HepG2 (cell line): ENCODE measurements around the gene ZNF618. TPM values are rescaled to one million over a fixed set of nuclear protein-coding genes. Genes with fewer than 3 reads are reported as not detected.

Experiments used
- ATAC-seq: fragments of 200-7000 bp; cut with Tn5 transposase; 3 replicates; pipeline ENCODE4 v1.9.1; 2020; ENCODE audit warnings: mild to moderate bottlenecking, moderate library complexity
- BruUV-seq: library from RNA; stranded (reverse); fragments of 400-500 nt; replicated peaks from 2 replicates; lab custom pipeline; 2021; lab: Mats Ljungman, UMichigan
- CTCF ChIA-PET: fragments of 300-600 bp; formaldehyde crosslinking; extraction: SDS; loops from one replicate; lab custom pipeline; 2021; ENCODE audit warnings: low total read pairs, inconsistent platforms, low intra/inter-chr PET ratio; lab: Yijun Ruan, JAX
- POLR2A ChIA-PET: fragments of 350-600 bp; sonication (Branson Sonifier 250); formaldehyde crosslinking; loops from one replicate; lab custom pipeline; 2020; ENCODE audit warnings: antibody characterized with exemption, inconsistent platforms; lab: Yijun Ruan, JAX
- DNase-seq: peaks from one replicate; pipeline ENCODE4 v3.0.0-alpha.2; 2015; ENCODE audit warnings: low spot score
- FAIRE-seq: peaks from 3 replicates; lab custom pipeline; 2011; peaks lifted over from hg19 to GRCh38; lab: Jason Lieb, UNC
- H2AFZ ChIP-seq: one replicate; pipeline ENCODE4 v1.6.1; 2011; ENCODE audit warnings: low read length, inconsistent platforms
- H3K27ac ChIP-seq: fragments of 300-600 bp; 3 replicates; pipeline ENCODE4 v1.8.0; 2011; ENCODE audit warnings: mixed run types, mild to moderate bottlenecking, mixed read lengths, low read length, inconsistent platforms; ENCODE audit not compliant: insufficient read depth; ENCODE audit errors: extremely low read length
- H3K27me3 ChIP-seq, 2 experiments: fragments of 200-600 bp in 1 of 2; 2 replicates in 1 of 2; 3 replicates in 1 of 2; pipeline versions ENCODE4 v1.6.0 to v1.8.0; 2011; ENCODE audit warnings: low read length in 2 of 2, mild to moderate bottlenecking in 2 of 2, moderate library complexity in 2 of 2, inconsistent platforms in 1 of 2; ENCODE audit not compliant: insufficient read depth in 2 of 2, control insufficient read depth in 1 of 2
- H3K36me3 ChIP-seq, 2 experiments: fragments of 200-600 bp in 1 of 2; replicated peaks in 1 of 2; 2 replicates in 1 of 2; 3 replicates in 1 of 2; pipeline versions ENCODE4 v1.5.1 to v1.8.0; 2011; ENCODE audit warnings: low read length in 2 of 2, inconsistent platforms in 1 of 2; ENCODE audit not compliant: insufficient read depth in 2 of 2, control insufficient read depth in 1 of 2
- H3K4me1 ChIP-seq: 2 replicates; pipeline ENCODE4 v1.5.1; 2012; ENCODE audit warnings: low read length, inconsistent platforms; ENCODE audit not compliant: insufficient read depth
- H3K4me2 ChIP-seq: 2 replicates; pipeline ENCODE4 v1.6.0; 2011; ENCODE audit warnings: low read depth, low read length, inconsistent platforms
- H3K4me3 ChIP-seq, 3 experiments: fragments of 200-600 bp in 1 of 3; sonication (generic), shearing (Covaris generic) in 1 of 3; replicated peaks in 1 of 3; 2 replicates each; pipeline ENCODE4 v1.5.1; 2011 to 2016; ENCODE audit warnings: low read length in 3 of 3, inconsistent platforms in 2 of 3, low read depth in 2 of 3, mild to moderate bottlenecking in 2 of 3, control low read depth in 1 of 3, mixed read lengths in 1 of 3; ENCODE audit not compliant: insufficient read depth in 1 of 3
- H3K79me2 ChIP-seq: one replicate; pipeline ENCODE4 v1.6.1; 2011; ENCODE audit warnings: low read length, inconsistent platforms; ENCODE audit not compliant: insufficient read depth
- H3K9ac ChIP-seq: 2 replicates; pipeline ENCODE4 v1.6.0; 2011; ENCODE audit warnings: mild to moderate bottlenecking, low read depth, low read length, inconsistent platforms; ENCODE audit not compliant: insufficient read depth
- H3K9me3 ChIP-seq: 2 replicates; pipeline ENCODE4 v1.5.1; 2012; ENCODE audit warnings: mild to moderate bottlenecking, low read length
- H4K20me1 ChIP-seq: 2 replicates; pipeline ENCODE4 v1.6.0; 2011; ENCODE audit warnings: inconsistent platforms, mild to moderate bottlenecking, low read length, moderate library complexity; ENCODE audit not compliant: insufficient read depth
- HNF1A ChIP-seq, 2 experiments: sonication (generic) in 1 of 2; formaldehyde crosslinking in 1 of 2; IDR thresholded peaks; 2 replicates each; pipeline versions ENCODE4 v1.4.0 to v1.6.1; 2016 to 2020; ENCODE audit warnings: borderline replicate concordance in 1 of 2, low read depth in 1 of 2, mild to moderate bottlenecking in 1 of 2, missing genetic modification reagents in 1 of 2
- IRF1 ChIP-seq: sonication (generic); formaldehyde crosslinking; IDR thresholded peaks from 2 replicates; pipeline ENCODE4 v1.4.0; 2020; ENCODE audit warnings: low read depth, mild to moderate bottlenecking, missing genetic modification reagents
- KDM5B ChIP-seq: sonication (generic); formaldehyde crosslinking; IDR thresholded peaks from 2 replicates; pipeline ENCODE4 v1.4.0; 2020; ENCODE audit warnings: missing genetic modification reagents, mild to moderate bottlenecking, borderline replicate concordance
- MAFK ChIP-seq, 2 experiments: IDR thresholded peaks in 1 of 2; conservative IDR thresholded peaks in 1 of 2; 2 replicates each; pipeline ENCODE4 v1.6.1; 2011; ENCODE audit warnings: improper control_type of control experiment in 2 of 2, low read length in 2 of 2
- NCOA1 ChIP-seq: sonication (generic); formaldehyde crosslinking; IDR thresholded peaks from 2 replicates; pipeline ENCODE4 v1.9.0; 2021; ENCODE audit warnings: missing genetic modification reagents
- PCBP2 ChIP-seq: fragments of 200-400 bp; formaldehyde crosslinking; optimal IDR thresholded peaks from 2 replicates; pipeline ENCODE3; 2018; ENCODE audit warnings: low read length, low read depth; ENCODE audit not compliant: poor library complexity, severe bottlenecking
- SALL2 ChIP-seq: sonication (generic); formaldehyde crosslinking; IDR thresholded peaks from 2 replicates; pipeline ENCODE4 v1.8.1; 2023; ENCODE audit warnings: mild to moderate bottlenecking, missing genetic modification reagents, inconsistent platforms
- ZNF10 ChIP-seq: sonication (generic); formaldehyde crosslinking; IDR thresholded peaks from 2 replicates; pipeline ENCODE4 v1.4.0; 2020; ENCODE audit warnings: mild to moderate bottlenecking, low read depth, missing genetic modification reagents, borderline replicate concordance
- ZNF674 ChIP-seq: sonication (generic); formaldehyde crosslinking; IDR thresholded peaks from 2 replicates; pipeline ENCODE4 v1.5.0; 2020; ENCODE audit warnings: low read depth, mild to moderate bottlenecking, missing genetic modification reagents
- ZSCAN5A ChIP-seq: sonication (generic); formaldehyde crosslinking; IDR thresholded peaks from 2 replicates; pipeline ENCODE4 v1.8.0; 2022; ENCODE audit warnings: mild to moderate bottlenecking, missing genetic modification reagents, borderline replicate concordance
- WGBS: methylation state at CpG from one replicate; pipeline ENCODE4 v1.1.6; 2017; ENCODE audit warnings: low lambda C conversion rate; 5-methylcytosine and 5-hydroxymethylcytosine counted together
- in situ Hi-C: cut with HindIII; loops from 2 replicates; pipeline ENCODE4 v1.10.0; 2017; ENCODE audit warnings: low pct_unique_long_range_greater_than_20kb; ENCODE audit not compliant: extremely low pct_ligation_motif_present
- intact Hi-C: fragments of 100-400 bp; cut with micrococcal nuclease; formaldehyde crosslinking; loops from one replicate; pipeline ENCODE4 v1.10.0; 2022; ENCODE audit not compliant: unreplicated experiment
- polyA plus RNA-seq, 8 experiments: library from polyadenylated mRNA; depleted of rRNA in 3 of 8; stranded (reverse) in 7 of 8; unstranded in 1 of 8; fragments of >200 nt; fragmentation: Illumina TruSeq in 4 of 8; extraction: Trizol in 4 of 8; gene quantifications; 2 replicates each; pipeline versions ENCODE4 v1.2.1 to v1.2.3, GENCODE V29; 2011 to 2016; ENCODE audit warnings: low read depth in 4 of 8, missing spikeins in 1 of 8, mixed read lengths in 1 of 8; ENCODE audit not compliant: insufficient read depth in 1 of 8
- total RNA-seq, 5 experiments: library from RNA; depleted of rRNA; stranded (reverse); fragments of >200 nt; fragmentation: Illumina TruSeq; extraction: Trizol; gene quantifications; 2 replicates each; pipeline ENCODE4 v1.2.3, GENCODE V29; 2016; ENCODE audit warnings: low read depth in 1 of 5

ZNF618 gene
- total and polyA plus RNA-seq, 2 of the 13 experiments (the other 11 are each of a cell fraction or from before 2014, with no cell fraction given): 0.07 TPM

GRCh38 chr9:113946496-113947115 lies 70.5 kb downstream of the ZNF618 start:
- POLR2A ChIA-PET: no interaction called here
- TF ChIP-seq KDM5B (CRISPR knock-in tag) (no peak), ZSCAN5A (CRISPR knock-in tag) (no peak), IRF1 (CRISPR knock-in tag) (no peak), SALL2 (CRISPR knock-in tag) (no peak), ZNF674 (no peak), HNF1A (IDR thresholded peaks at IDR 0.05; ENCODE audit: low read depth) (no peak), HNF1A (CRISPR knock-in tag; IDR thresholded peaks at IDR 0.05; ENCODE audit: borderline replicate concordance) (no peak), NCOA1 (no peak), MAFK (conservative IDR thresholded peaks at IDR 0.05 in 1 of 2, IDR thresholded peaks at IDR 0.05 in 1 of 2; ENCODE audit: low read length in 2 of 2) (no peak), ZNF10 (no peak), PCBP2 (no peak)
- Histone ChIP-seq H3K4me3 (no peak overlapping the region), H3K27me3 (peaks cover 0 to 20% of the 10 kb centered on the region in 2 experiments; a peak in 4 of 5 replicates), H3K36me3 (no peaks in the 10 kb centered on the region), H2AFZ (no peak overlapping the region), H3K27ac (no peak overlapping the region), H4K20me1 (no peaks in the 10 kb centered on the region), H3K4me2 (no peak overlapping the region), H3K79me2 (no peaks in the 10 kb centered on the region), H3K4me1 (no peaks in the 10 kb centered on the region), H3K9me3 (no peaks in the 10 kb centered on the region), H3K9ac (no peak overlapping the region)
- intact Hi-C loops (no loop called here), in situ Hi-C loops (no loop called here)
- FAIRE-seq: no peak
- 53% methylated on average over 8 of the region's 11 CpGs for WGBS
- ATAC-seq: no peak
- BruUV-seq: no TSS peak
- no peak for DNase-seq
- CTCF ChIA-PET: no interaction called here
